Thymus (tissue), 11 donors: ENCODE results near the gene ABL2. TPM values are rescaled to one million over a fixed set of nuclear protein-coding genes. Genes with fewer than 3 reads are reported as not detected.
"Not testable (repeated sequence)": the region's sequence is repeated elsewhere in the genome, so short reads cannot be mapped to it uniquely, and the experiment has no call there.

Experiments used
- DNase-seq, 9 donors: peaks; one replicate each; pipeline ENCODE4 v3.0.0-alpha.2; 2013; ENCODE audit warnings: low spot score in 9 of 9, low read depth in 6 of 9, missing footprints in 1 of 9
- H3K27ac ChIP-seq, 2 donors: one replicate each; pipeline ENCODE4 v1.5.1; 2013; ENCODE audit warnings: control low read depth in 1 of 2, low read depth in 1 of 2, low read length in 1 of 2, mild to moderate bottlenecking in 1 of 2, moderate library complexity in 1 of 2
- H3K27me3 ChIP-seq, 2 donors: one replicate each; pipeline ENCODE4 v1.5.1; 2013; ENCODE audit warnings: low read length in 1 of 2; ENCODE audit not compliant: control insufficient read depth in 2 of 2, insufficient read depth in 1 of 2
- H3K36me3 ChIP-seq, 2 donors: one replicate each; pipeline ENCODE4 v1.5.1; 2013; ENCODE audit warnings: low read length in 1 of 2, mild to moderate bottlenecking in 1 of 2, moderate library complexity in 1 of 2; ENCODE audit not compliant: control insufficient read depth in 2 of 2, insufficient read depth in 2 of 2
- H3K4me1 ChIP-seq, 2 donors: one replicate each; pipeline ENCODE4 v1.5.1; 2013; ENCODE audit warnings: low read length in 2 of 2; ENCODE audit not compliant: control insufficient read depth in 2 of 2, insufficient read depth in 2 of 2
- H3K4me3 ChIP-seq, 2 donors: one replicate each; pipeline ENCODE4 v1.5.1; 2013; ENCODE audit warnings: low read length in 2 of 2, control low read depth in 1 of 2, mild to moderate bottlenecking in 1 of 2
- H3K9me3 ChIP-seq, 2 donors: one replicate each; pipeline ENCODE4 v1.5.1; 2013; ENCODE audit warnings: low read length in 1 of 2, mild to moderate bottlenecking in 1 of 2; ENCODE audit not compliant: control insufficient read depth in 2 of 2, insufficient read depth in 1 of 2
- WGBS: extraction: QIAGEN DNeasy Blood & Tissue Kit; methylation state at CpG from one replicate; pipeline ENCODE4 v1.1.7; 2013; 5-methylcytosine and 5-hydroxymethylcytosine counted together
- polyA plus RNA-seq: library from polyadenylated mRNA; stranded (reverse); fragments of 200-250 nt; gene quantifications from one replicate; pipeline ENCODE4 v1.2.3, GENCODE V29; 2013
- total RNA-seq: library from RNA; stranded (reverse); fragments of 120-200 nt; gene quantifications from one replicate; pipeline ENCODE4 v1.2.4, GENCODE V29; 2013
- donor health status: healthy.

ABL2 gene
- total and polyA plus RNA-seq, 2 donors = 3.5 to 3.6 TPM

GRCh38 chr1:179184403-179184802, 45.1 kb downstream of the ABL2 start:
- H3K27ac ChIP-seq = no peak overlapping the region

GRCh38 chr1:179183857-179184256, 45.6 kb downstream of the ABL2 start:
- Histone ChIP-seq H3K27me3 (no peaks in the 10 kb centered on the region), H3K27ac (no peak overlapping the region), H3K9me3 (peaks cover 0 to 3% of the 10 kb centered on the region in 2 donors), H3K4me1 (no peaks in the 10 kb centered on the region), H3K36me3 (no peaks in the 10 kb centered on the region), H3K4me3 (no peak overlapping the region)
- no peak for DNase-seq
- WGBS = 98% methylated on average over 5 of the region's 5 CpGs

More at GRCh38 chr1:179184403-179184802, 45.1 kb downstream of the ABL2 start:
- H3K4me3 ChIP-seq = no peak overlapping the region
- 98% methylated on average over 1 of the region's 1 CpG for WGBS
- peaks cover 0 to 3% of the 10 kb centered on the region in 2 donors for H3K9me3 ChIP-seq
- no peaks in the 10 kb centered on the region for H3K27me3 ChIP-seq
- no peaks in the 10 kb centered on the region for H3K4me1 ChIP-seq
- no peak for DNase-seq
- no peaks in the 10 kb centered on the region for H3K36me3 ChIP-seq

GRCh38 chr1:179178950-179179349, 50.5 kb downstream of the ABL2 start:
- Histone ChIP-seq H3K27me3 (no peaks in the 10 kb centered on the region), H3K36me3 (no peaks in the 10 kb centered on the region), H3K4me1 (no peaks in the 10 kb centered on the region), H3K4me3 (no peak overlapping the region), H3K9me3 (no peaks in the 10 kb centered on the region), H3K27ac (no peak overlapping the region)
- 98% methylated on average over 1 of the region's 1 CpG for WGBS
- DNase-seq = no peak

- H3K36me3 ChIP-seq = no peaks in the 10 kb centered on the region
- no peak overlapping the region for H3K27ac ChIP-seq
- H3K4me3 ChIP-seq = no peak overlapping the region
- H3K9me3 ChIP-seq = no peaks in the 10 kb centered on the region
- H3K4me1 ChIP-seq = no peaks in the 10 kb centered on the region
- no peak for DNase-seq
- H3K27me3 ChIP-seq = no peaks in the 10 kb centered on the region
- WGBS = 98% methylated on average over 4 of the region's 4 CpGs
These were observed 51.3 kb downstream of the ABL2 start for GRCh38 chr1:179178183-179178582.

- 98% methylated on average over 2 of the region's 2 CpGs for WGBS
- H3K9me3 ChIP-seq = no peaks in the 10 kb centered on the region
- H3K36me3 ChIP-seq = no peaks in the 10 kb centered on the region
- no peaks in the 10 kb centered on the region for H3K4me1 ChIP-seq
- no peak overlapping the region for H3K4me3 ChIP-seq
- no peaks in the 10 kb centered on the region for H3K27me3 ChIP-seq
- no peak overlapping the region for H3K27ac ChIP-seq
- DNase-seq = no peak
These were observed 51.9 kb downstream of the ABL2 start for GRCh38 chr1:179177615-179178014.

- no peaks in the 10 kb centered on the region for H3K27me3 ChIP-seq
- no peak overlapping the region for H3K4me3 ChIP-seq
- no peaks in the 10 kb centered on the region for H3K4me1 ChIP-seq
- WGBS = 91% methylated on average over 2 of the region's 2 CpGs
- no peaks in the 10 kb centered on the region for H3K9me3 ChIP-seq
- no peak for DNase-seq
- no peaks in the 10 kb centered on the region for H3K36me3 ChIP-seq
- no peak overlapping the region for H3K27ac ChIP-seq
These were observed 52.3 kb downstream of the ABL2 start for GRCh38 chr1:179177182-179177581.

GRCh38 chr1:179175011-179175841, 54.3 kb downstream of the ABL2 start:
- no peaks in the 10 kb centered on the region for H3K36me3 ChIP-seq
- H3K27me3 ChIP-seq = no peaks in the 10 kb centered on the region
- no peak for DNase-seq
- H3K4me3 ChIP-seq = no peak overlapping the region
- H3K27ac ChIP-seq = no peak overlapping the region
- WGBS = 95% methylated on average over 2 of the region's 2 CpGs
- no peaks in the 10 kb centered on the region for H3K4me1 ChIP-seq
- no peaks in the 10 kb centered on the region for H3K9me3 ChIP-seq

- not testable (repeated sequence) for H3K4me1 ChIP-seq, H3K4me3 ChIP-seq, DNase-seq, H3K27ac ChIP-seq, H3K27me3 ChIP-seq, H3K9me3 ChIP-seq, H3K36me3 ChIP-seq
- WGBS = 98% methylated on average over 10 of the region's 10 CpGs
These were observed 59.1 kb downstream of the ABL2 start for GRCh38 chr1:179170468-179170770.

GRCh38 chr1:179169616-179170467, 59.6 kb downstream of the ABL2 start:
- Histone ChIP-seq H3K27ac (no peak overlapping the region), H3K4me1 (no peaks in the 10 kb centered on the region)
- WGBS = 98% methylated on average over 3 of the region's 3 CpGs

More at GRCh38 chr1:179169616-179170467, 59.6 kb downstream of the ABL2 start:
- no peak for DNase-seq
- no peaks in the 10 kb centered on the region for H3K9me3 ChIP-seq
- H3K4me3 ChIP-seq = no peak overlapping the region
- H3K36me3 ChIP-seq = no peaks in the 10 kb centered on the region
- H3K27me3 ChIP-seq = no peaks in the 10 kb centered on the region
